H9 (cell line): ENCODE results near the gene PCSK6. TPM values are rescaled to one million over a fixed set of nuclear protein-coding genes. Genes with fewer than 3 reads are reported as not detected.

Source experiments
- DNase-seq: peaks from one replicate; pipeline ENCODE4 v3.0.0-alpha.2; 2017
- H2AFZ ChIP-seq: one replicate; pipeline ENCODE4 v1.6.1; 2013; ENCODE audit warnings: mild to moderate bottlenecking, low read length, control low read depth, moderate library complexity
- H2AK5ac ChIP-seq: 2 replicates; pipeline ENCODE4 v1.6.1; 2013; ENCODE audit warnings: low read length, control low read depth, mixed read lengths; ENCODE audit not compliant: insufficient read length
- H2BK120ac ChIP-seq: one replicate; pipeline ENCODE4 v1.6.1; 2013; ENCODE audit warnings: low read depth, mild to moderate bottlenecking, low read length, control low read depth, inconsistent platforms; ENCODE audit not compliant: poor library complexity, severe bottlenecking
- H2BK12ac ChIP-seq: 2 replicates; pipeline ENCODE4 v1.6.1; 2013; ENCODE audit warnings: low read length, control low read depth, mixed read lengths, low read depth; ENCODE audit not compliant: insufficient read length
- H2BK15ac ChIP-seq: 2 replicates; pipeline ENCODE4 v1.6.1; 2013; ENCODE audit warnings: low read depth, low read length, control low read depth
- H2BK20ac ChIP-seq: one replicate; pipeline ENCODE4 v1.6.1; 2013; ENCODE audit warnings: low read depth, mild to moderate bottlenecking, low read length, control low read depth, inconsistent platforms; ENCODE audit not compliant: poor library complexity, severe bottlenecking
- H2BK5ac ChIP-seq: 2 replicates; pipeline ENCODE4 v1.6.1; 2013; ENCODE audit warnings: low read length, control low read depth, mixed read lengths; ENCODE audit not compliant: insufficient read length
- H3K14ac ChIP-seq: 2 replicates; pipeline ENCODE4 v1.6.1; 2013; ENCODE audit warnings: low read length, control low read depth; ENCODE audit not compliant: insufficient read depth
- H3K18ac ChIP-seq: 2 replicates; pipeline ENCODE4 v1.6.1; 2013; ENCODE audit warnings: low read depth, mild to moderate bottlenecking, mixed read lengths, low read length, control low read depth; ENCODE audit not compliant: insufficient read length
- H3K23ac ChIP-seq: 2 replicates; pipeline ENCODE4 v1.6.1; 2013; ENCODE audit warnings: low read length, control low read depth, mixed read lengths, low read depth; ENCODE audit not compliant: insufficient read length
- H3K23me2 ChIP-seq: 2 replicates; pipeline ENCODE4 v1.6.1; 2013; ENCODE audit warnings: low read depth, mild to moderate bottlenecking, mixed read lengths, low read length, control low read depth; ENCODE audit not compliant: insufficient read length, poor library complexity, severe bottlenecking
- H3K27ac ChIP-seq: 2 replicates; pipeline ENCODE4 v1.5.1; 2013; ENCODE audit warnings: low read length, control low read depth, mixed read lengths, low read depth; ENCODE audit not compliant: insufficient read length
- H3K27me3 ChIP-seq: 2 replicates; pipeline ENCODE4 v1.6.1; 2013; ENCODE audit warnings: low read length, control low read depth, inconsistent platforms; ENCODE audit not compliant: insufficient read depth
- H3K4ac ChIP-seq: 2 replicates; pipeline ENCODE4 v1.6.1; 2013; ENCODE audit warnings: low read depth, mild to moderate bottlenecking, control low read depth, inconsistent platforms, low read length, moderate library complexity
- H3K4me1 ChIP-seq: 2 replicates; pipeline ENCODE4 v1.6.1; 2013; ENCODE audit warnings: low read length, control low read depth, inconsistent platforms; ENCODE audit not compliant: insufficient read depth
- H3K4me2 ChIP-seq: 2 replicates; pipeline ENCODE4 v1.6.1; 2013; ENCODE audit warnings: low read length, control low read depth, mixed read lengths; ENCODE audit not compliant: insufficient read length, insufficient read depth
- H3K56ac ChIP-seq: 2 replicates; pipeline ENCODE4 v1.6.1; 2013; ENCODE audit warnings: low read depth, mild to moderate bottlenecking, mixed read lengths, low read length, control low read depth; ENCODE audit not compliant: insufficient read length
- H3K79me1 ChIP-seq: 2 replicates; pipeline ENCODE4 v1.6.1; 2013; ENCODE audit warnings: low read depth, mild to moderate bottlenecking, moderate library complexity, low read length, control low read depth, inconsistent platforms; ENCODE audit not compliant: insufficient read depth, poor library complexity, severe bottlenecking
- H3K79me2 ChIP-seq: 2 replicates; pipeline ENCODE4 v1.6.1; 2013; ENCODE audit warnings: low read length, control low read depth, inconsistent platforms; ENCODE audit not compliant: insufficient read depth
- H3K9ac ChIP-seq: 2 replicates; pipeline ENCODE4 v1.6.1; 2013; ENCODE audit warnings: low read length, control low read depth, mixed read lengths; ENCODE audit not compliant: insufficient read length; ENCODE audit errors: extremely low read depth
- H3K9me3 ChIP-seq: one replicate; pipeline ENCODE4 v1.6.1; 2013; ENCODE audit warnings: low read depth, low read length, inconsistent platforms; ENCODE audit not compliant: control insufficient read depth
- H3T11ph ChIP-seq: one replicate; pipeline ENCODE4 v1.6.1; 2013; ENCODE audit warnings: mild to moderate bottlenecking, low read length, control low read depth, inconsistent platforms
- H4K20me1 ChIP-seq: one replicate; pipeline ENCODE4 v1.6.1; 2013; ENCODE audit not compliant: control insufficient read depth, insufficient read length, insufficient read depth
- H4K5ac ChIP-seq: 2 replicates; pipeline ENCODE4 v1.6.1; 2013; ENCODE audit warnings: low read depth, mild to moderate bottlenecking, mixed read lengths, low read length, control low read depth; ENCODE audit not compliant: insufficient read length
- H4K8ac ChIP-seq: replicated peaks from 2 replicates; pipeline ENCODE4 v1.6.1; 2013; ENCODE audit warnings: low read length, control low read depth, mixed read lengths, low read depth; ENCODE audit not compliant: insufficient read length
- H4K91ac ChIP-seq: 2 replicates; pipeline ENCODE4 v1.6.1; 2013; ENCODE audit warnings: low read depth, mild to moderate bottlenecking, moderate library complexity, mixed read lengths, low read length, control low read depth; ENCODE audit not compliant: insufficient read length
- H3K27ac Mint-ChIP-seq, 3 experiments: 2 replicates in 2 of 3; 3 replicates in 1 of 3; pipeline ENCODE4 v1.8.0; 2020 to 2021; ENCODE audit warnings: mixed read lengths in 3 of 3, mild to moderate bottlenecking in 1 of 3, moderate library complexity in 1 of 3
- H3K27me3 Mint-ChIP-seq: 2 replicates; pipeline ENCODE4 v1.8.0; 2021; ENCODE audit warnings: low read depth, mild to moderate bottlenecking, moderate library complexity, mixed read lengths
- H3K36me3 Mint-ChIP-seq, 3 experiments: 2 replicates in 2 of 3; 3 replicates in 1 of 3; pipeline ENCODE4 v1.8.0; 2020 to 2021; ENCODE audit warnings: low read depth in 3 of 3, mixed read lengths in 3 of 3; ENCODE audit not compliant: insufficient read depth in 1 of 3
- H3K4me1 Mint-ChIP-seq, 2 experiments: 2 replicates each; pipeline ENCODE4 v1.8.0; 2020; ENCODE audit warnings: mixed read lengths in 2 of 2
- H3K4me3 Mint-ChIP-seq, 2 experiments: 2 replicates in 1 of 2; 3 replicates in 1 of 2; pipeline ENCODE4 v1.8.0; 2020 to 2021; ENCODE audit warnings: mild to moderate bottlenecking in 2 of 2, mixed read lengths in 2 of 2, moderate library complexity in 1 of 2
- H3K9me3 Mint-ChIP-seq, 2 experiments: 2 replicates in 1 of 2; 3 replicates in 1 of 2; pipeline ENCODE4 v1.8.0; 2020; ENCODE audit warnings: mild to moderate bottlenecking in 2 of 2, mixed read lengths in 2 of 2, moderate library complexity in 1 of 2
- WGBS: extraction: QIAGEN DNeasy Blood & Tissue Kit; methylation state at CpG from one replicate; pipeline ENCODE4 v1.1.7; 2013; ENCODE audit warnings: missing lambda C conversion rate, low lambda C conversion rate, mixed read lengths; ENCODE audit not compliant: insufficient read length; ENCODE audit errors: extremely low coverage; 5-methylcytosine and 5-hydroxymethylcytosine counted together
- total RNA-seq: library from RNA; stranded (reverse); gene quantifications from 2 replicates; pipeline ENCODE4 v1.2.1, GENCODE V29; 2021
- TF ChIP-seq, protein P1 (sequence below): fragments of 200-600 bp; sonication (generic); conservative IDR thresholded peaks from 3 replicates; pipeline ENCODE4 v1.8.0; 2021; ENCODE audit warnings: antibody characterized with exemption, mild to moderate bottlenecking

PCSK6 gene
- total RNA-seq, 1 experiment from 2014 or later, result 4.0 TPM

DNA sequence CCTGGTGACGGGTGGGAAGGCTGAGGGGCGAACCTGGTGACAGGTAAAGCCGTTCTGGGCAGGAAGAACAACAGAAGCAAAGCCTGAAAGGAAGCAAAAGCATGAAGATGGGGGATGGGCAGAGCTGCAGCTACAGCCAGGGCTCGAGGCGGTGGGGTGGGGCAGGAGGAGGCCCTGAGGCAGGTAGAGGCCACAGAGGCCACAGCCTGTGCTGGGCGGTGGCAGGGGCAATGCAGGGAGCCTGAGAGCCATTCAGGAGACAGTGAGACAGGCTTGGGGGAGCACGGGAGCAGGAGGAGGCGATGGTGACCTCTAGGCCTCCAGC is 8.2 kb downstream of the PCSK6 start:
- Histone ChIP-seq H2BK15ac (no peak overlapping the region), H3T11ph (no peak overlapping the region), H3K9me3 (no peaks in the 10 kb centered on the region), H2BK5ac (no peak overlapping the region), H4K5ac (no peak overlapping the region), H2BK20ac (no peak overlapping the region), H3K4me1 (no peaks in the 10 kb centered on the region), H2AK5ac (no peak overlapping the region), H3K23ac (no peak overlapping the region), H3K4me2 (no peak overlapping the region), H3K18ac (no peak overlapping the region), H3K14ac (no peak overlapping the region), H3K4ac (no peak overlapping the region), H3K27ac (no peak overlapping the region), H2BK12ac (no peak overlapping the region), H4K8ac (no peak overlapping the region), H3K27me3 (no peaks in the 10 kb centered on the region), H3K79me1 (no peaks in the 10 kb centered on the region), H2AFZ (no peak overlapping the region), H3K23me2 (no peaks in the 10 kb centered on the region), H3K56ac (no peak overlapping the region), H3K79me2 (no peaks in the 10 kb centered on the region), H2BK120ac (no peak overlapping the region), H4K91ac (no peak overlapping the region), H3K9ac (no peak overlapping the region), H4K20me1 (no peaks in the 10 kb centered on the region)
- WGBS, result no CpG with 5 or more reads among the region's 8 CpGs
- TF ChIP-seq, protein P1, sequence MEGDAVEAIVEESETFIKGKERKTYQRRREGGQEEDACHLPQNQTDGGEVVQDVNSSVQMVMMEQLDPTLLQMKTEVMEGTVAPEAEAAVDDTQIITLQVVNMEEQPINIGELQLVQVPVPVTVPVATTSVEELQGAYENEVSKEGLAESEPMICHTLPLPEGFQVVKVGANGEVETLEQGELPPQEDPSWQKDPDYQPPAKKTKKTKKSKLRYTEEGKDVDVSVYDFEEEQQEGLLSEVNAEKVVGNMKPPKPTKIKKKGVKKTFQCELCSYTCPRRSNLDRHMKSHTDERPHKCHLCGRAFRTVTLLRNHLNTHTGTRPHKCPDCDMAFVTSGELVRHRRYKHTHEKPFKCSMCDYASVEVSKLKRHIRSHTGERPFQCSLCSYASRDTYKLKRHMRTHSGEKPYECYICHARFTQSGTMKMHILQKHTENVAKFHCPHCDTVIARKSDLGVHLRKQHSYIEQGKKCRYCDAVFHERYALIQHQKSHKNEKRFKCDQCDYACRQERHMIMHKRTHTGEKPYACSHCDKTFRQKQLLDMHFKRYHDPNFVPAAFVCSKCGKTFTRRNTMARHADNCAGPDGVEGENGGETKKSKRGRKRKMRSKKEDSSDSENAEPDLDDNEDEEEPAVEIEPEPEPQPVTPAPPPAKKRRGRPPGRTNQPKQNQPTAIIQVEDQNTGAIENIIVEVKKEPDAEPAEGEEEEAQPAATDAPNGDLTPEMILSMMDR, result no peak
- peaks cover 17% of the 10 kb centered on the region for H3K27me3 Mint-ChIP-seq
- no peaks in the 10 kb centered on the region for H3K9me3 Mint-ChIP-seq
- no peak overlapping the region for H3K4me3 Mint-ChIP-seq
- peaks cover 8 to 11% of the 10 kb centered on the region in 2 experiments; a peak in 3 of 4 replicates for H3K4me1 Mint-ChIP-seq
- H3K27ac Mint-ChIP-seq, result peak overlapping the region in 1 of 3 experiments; percentile 48; a peak in 1 of 7 replicates
- DNase-seq, result no peak
- H3K36me3 Mint-ChIP-seq, result no peaks in the 10 kb centered on the region; a peak in 1 of 7 replicates
